GM12878 (cell line): ENCODE measurements around the gene TESK2.

Source experiments
- CTCF ChIP-seq, 3 experiments: IDR thresholded peaks in 2 of 3; conservative IDR thresholded peaks in 1 of 3; 2 replicates each; pipeline ENCODE4 v1.5.1; 2011; ENCODE audit warnings: low read depth in 3 of 3, low read length in 3 of 3, mild to moderate bottlenecking in 3 of 3, control low read depth in 2 of 3, moderate library complexity in 2 of 3, inconsistent platforms in 1 of 3, mixed read lengths in 1 of 3; ENCODE audit not compliant: control insufficient read depth in 2 of 3, insufficient read depth in 1 of 3; ENCODE audit errors: extremely low read depth in 1 of 3
- ETV6 ChIP-seq, 2 experiments: fragments of 450-650 bp in 1 of 2; IDR thresholded peaks in 1 of 2; conservative IDR thresholded peaks in 1 of 2; 2 replicates each; pipeline ENCODE4 v1.6.1; 2014; ENCODE audit warnings: antibody characterized with exemption in 1 of 2, borderline replicate concordance in 1 of 2, low read depth in 1 of 2, mild to moderate bottlenecking in 1 of 2, moderate library complexity in 1 of 2
- POLR2AphosphoS5 ChIP-seq: IDR thresholded peaks from 2 replicates; pipeline ENCODE4 v1.6.1; 2011; ENCODE audit warnings: mild to moderate bottlenecking, low read length, inconsistent platforms
- YY1 ChIP-seq: IDR thresholded peaks from 2 replicates; pipeline ENCODE4 v1.6.1; 2011; ENCODE audit warnings: low read depth, mild to moderate bottlenecking, low read length
- ZBTB11 ChIP-seq: fragments of 450-650 bp; formaldehyde crosslinking; IDR thresholded peaks from 2 replicates; pipeline ENCODE4 v1.5.0; 2022; ENCODE audit warnings: mild to moderate bottlenecking, missing genetic modification characterization

GRCh38 chr1:45299296-45299695 is 191.7 kb downstream of the TESK2 start:
- TF ChIP-seq POLR2AphosphoS5, result no peak
- TF ChIP-seq YY1, result no peak
- TF ChIP-seq CTCF (IDR thresholded peaks at IDR 0.05 in 2 of 3, conservative IDR thresholded peaks at IDR 0.05 in 1 of 3; ENCODE audit: control insufficient read depth in 2 of 3, extremely low read depth in 1 of 3, insufficient read depth in 1 of 3, low read depth in 3 of 3, low read length in 3 of 3), result no peak
- no peak for TF ChIP-seq ETV6 (conservative IDR thresholded peaks at IDR 0.05 in 1 of 2, IDR thresholded peaks at IDR 0.05 in 1 of 2; ENCODE audit: borderline replicate concordance in 1 of 2, low read depth in 1 of 2)
- TF ChIP-seq ZBTB11, result no peak
